GM12872 (cell line): ENCODE results near the gene ENOPH1.

Source experiments
- TF ChIP-seq, protein P1 (sequence below): IDR thresholded peaks from 3 replicates; pipeline ENCODE4 v1.5.1; 2011; ENCODE audit warnings: low read depth, mild to moderate bottlenecking, low read length, moderate library complexity; ENCODE audit not compliant: insufficient read depth

Gene ENOPH1

DNA sequence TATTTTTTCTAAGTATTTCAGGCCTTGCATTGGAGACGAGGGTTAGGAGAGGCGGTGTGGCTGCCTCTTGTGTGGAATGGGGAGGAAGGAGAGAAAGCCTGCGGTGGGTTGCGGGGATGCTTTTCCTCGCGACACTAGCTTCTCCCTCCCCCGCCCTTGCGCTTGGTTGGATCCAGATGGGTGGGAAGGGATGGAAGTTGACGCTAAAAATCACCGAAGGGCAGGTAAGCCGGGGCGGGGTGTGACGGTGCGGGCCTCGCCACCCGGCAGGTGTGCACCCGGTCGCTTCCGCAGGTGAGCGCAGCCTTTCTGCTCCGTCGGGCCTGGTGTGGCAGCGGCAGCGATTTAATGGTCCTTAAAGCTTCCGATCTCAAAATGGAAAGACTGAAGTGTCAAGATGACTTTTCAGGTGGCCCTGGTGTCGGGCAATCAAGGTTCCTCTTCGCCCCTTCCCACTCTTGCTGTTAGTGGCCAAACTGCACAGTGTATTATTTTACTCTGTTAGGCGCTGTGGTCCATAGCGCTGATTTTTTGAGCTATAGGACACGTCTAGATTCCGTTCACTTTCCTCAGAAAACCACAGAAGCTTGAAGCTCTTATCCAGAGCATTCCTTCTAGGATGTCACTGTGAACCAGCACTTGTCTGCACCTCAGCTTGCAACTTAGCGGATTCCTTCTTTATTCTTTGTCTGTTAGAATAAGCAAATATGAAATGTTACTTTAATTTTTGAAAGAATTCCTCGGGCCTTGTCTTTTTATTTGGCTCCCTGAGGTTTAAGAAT, 765 bp downstream of the ENOPH1 start:
- TF ChIP-seq, protein P1, sequence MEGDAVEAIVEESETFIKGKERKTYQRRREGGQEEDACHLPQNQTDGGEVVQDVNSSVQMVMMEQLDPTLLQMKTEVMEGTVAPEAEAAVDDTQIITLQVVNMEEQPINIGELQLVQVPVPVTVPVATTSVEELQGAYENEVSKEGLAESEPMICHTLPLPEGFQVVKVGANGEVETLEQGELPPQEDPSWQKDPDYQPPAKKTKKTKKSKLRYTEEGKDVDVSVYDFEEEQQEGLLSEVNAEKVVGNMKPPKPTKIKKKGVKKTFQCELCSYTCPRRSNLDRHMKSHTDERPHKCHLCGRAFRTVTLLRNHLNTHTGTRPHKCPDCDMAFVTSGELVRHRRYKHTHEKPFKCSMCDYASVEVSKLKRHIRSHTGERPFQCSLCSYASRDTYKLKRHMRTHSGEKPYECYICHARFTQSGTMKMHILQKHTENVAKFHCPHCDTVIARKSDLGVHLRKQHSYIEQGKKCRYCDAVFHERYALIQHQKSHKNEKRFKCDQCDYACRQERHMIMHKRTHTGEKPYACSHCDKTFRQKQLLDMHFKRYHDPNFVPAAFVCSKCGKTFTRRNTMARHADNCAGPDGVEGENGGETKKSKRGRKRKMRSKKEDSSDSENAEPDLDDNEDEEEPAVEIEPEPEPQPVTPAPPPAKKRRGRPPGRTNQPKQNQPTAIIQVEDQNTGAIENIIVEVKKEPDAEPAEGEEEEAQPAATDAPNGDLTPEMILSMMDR = no peak

DNA sequence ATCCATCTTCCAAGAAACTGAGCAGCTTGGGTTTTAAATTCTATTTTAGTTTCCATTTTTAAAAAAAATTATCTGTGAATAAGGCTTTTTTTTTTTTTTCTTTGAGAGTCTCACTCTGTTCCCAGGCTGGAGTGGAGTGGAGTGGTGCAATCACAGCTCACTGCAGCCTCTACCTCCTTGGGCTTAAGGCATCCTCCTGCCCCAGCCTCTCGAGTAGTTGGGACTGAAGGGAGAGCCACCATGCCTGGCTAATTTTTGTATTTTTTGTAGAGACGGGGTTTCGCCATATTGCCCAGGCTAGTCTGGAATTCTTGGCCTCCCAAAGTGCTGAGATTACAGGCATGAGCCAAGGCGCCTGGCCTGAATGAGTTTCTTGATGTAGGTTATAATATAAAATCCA, 1.4 kb downstream of the ENOPH1 start:
- TF ChIP-seq, protein P1 = no peak

DNA sequence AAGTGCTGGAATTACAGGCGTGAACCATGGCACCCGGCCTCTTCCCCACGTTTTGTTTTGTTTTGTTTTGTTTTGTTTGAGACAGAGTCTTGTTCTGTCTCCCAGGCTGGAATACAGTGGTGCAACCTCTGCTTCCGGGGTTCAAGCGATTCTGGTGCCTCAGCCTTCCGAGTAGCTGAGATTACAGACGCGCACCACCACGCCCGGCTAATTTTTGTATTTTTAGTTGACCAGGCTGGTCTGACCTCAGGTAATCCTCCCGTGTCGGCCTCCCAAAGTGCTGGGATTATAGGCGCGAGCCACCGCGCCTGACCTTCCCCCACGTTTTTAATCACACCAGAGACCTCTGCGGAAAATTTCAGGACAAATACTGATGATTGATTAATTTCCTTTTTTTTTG, 2.2 kb downstream of the ENOPH1 start:
- TF ChIP-seq, protein P1 = no peak

DNA sequence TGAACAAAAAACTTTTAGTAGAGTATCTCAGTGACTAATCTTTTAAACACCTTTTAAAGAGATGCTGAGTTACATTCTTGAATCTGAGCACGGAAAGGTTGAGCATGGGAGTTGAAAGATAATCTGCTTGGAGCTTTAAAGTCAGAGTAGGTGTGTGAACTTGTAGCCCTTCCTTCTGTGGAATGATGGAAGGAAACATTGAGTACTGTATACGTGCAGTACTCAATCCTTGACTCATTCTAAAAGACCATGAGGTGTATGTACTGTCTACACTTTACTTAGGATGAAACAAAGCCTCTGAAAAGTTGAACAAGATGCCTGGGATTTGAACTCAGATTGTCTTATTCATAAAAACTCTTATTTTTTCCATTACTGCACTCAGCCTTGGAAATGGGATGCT, 3.4 kb downstream of the ENOPH1 start:
- TF ChIP-seq, protein P1 = no peak

DNA sequence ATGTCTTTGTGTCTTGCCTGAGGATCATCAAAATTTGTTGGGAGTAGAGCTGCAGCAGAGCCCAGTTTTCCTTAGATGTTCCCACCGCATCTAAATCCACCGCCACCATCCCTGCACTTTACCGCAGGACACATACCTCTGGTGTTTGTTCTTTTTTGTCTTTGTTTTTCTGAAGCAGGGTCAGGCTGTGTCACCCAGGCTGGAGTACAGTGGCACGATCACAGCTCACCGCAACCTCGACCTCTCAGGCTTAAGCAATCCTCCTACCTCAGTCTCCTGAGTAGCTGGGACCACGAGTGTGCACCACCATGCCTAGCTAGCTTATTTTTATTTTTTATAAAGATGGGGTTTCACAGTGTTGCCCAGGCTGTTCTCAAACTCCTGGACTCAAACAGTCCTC, 4.6 kb downstream of the ENOPH1 start:
- TF ChIP-seq, protein P1 = no peak

DNA sequence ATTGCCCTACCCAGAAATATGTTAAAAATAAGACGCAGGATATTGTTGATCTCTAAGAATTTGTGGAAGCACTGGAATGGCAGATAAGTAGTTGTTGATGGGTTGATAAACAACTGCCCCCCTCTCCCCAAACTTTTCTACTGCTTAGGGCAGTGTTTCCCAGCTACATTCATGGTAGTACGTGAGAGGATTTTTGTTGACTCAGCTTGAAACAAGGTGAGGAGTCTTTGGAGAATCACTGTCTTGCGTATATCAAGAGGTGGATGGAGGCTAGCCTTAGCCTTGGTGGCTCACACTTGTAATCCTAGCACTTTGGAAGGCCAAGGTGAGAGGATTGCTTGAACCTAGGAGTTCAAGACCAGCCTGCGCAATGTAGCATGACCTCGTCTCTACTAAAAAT, 5.7 kb downstream of the ENOPH1 start:
- TF ChIP-seq, protein P1 = no peak

DNA sequence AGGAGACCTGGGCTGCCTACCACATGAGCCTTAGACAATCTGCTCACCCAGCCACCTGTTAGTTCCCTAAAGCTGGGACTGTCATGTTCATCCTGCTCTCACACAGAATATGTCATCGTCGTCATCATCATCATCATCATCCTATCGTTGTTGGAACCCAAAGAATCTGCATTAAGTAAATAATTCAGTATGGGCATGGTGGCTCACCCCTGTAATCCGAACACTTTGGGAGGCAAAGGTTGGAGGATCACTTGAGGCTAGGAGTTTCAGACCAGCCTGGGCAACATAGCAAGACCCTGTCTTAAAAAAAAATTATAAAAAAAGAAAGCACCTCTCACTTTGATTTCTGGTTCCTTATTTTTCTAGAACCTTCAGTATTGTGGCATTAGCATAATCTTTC, 6.4 kb downstream of the ENOPH1 start:
- TF ChIP-seq, protein P1 = no peak
